ENCODE measurements around the gene GRM8. TPM values are rescaled to one million over a fixed set of nuclear protein-coding genes. Genes with fewer than 3 reads are reported as not detected.

The GRM8 gene
- total RNA-seq, 4 donors from 2014 or later: 0.57 TPM; not detected in 3

DNA sequence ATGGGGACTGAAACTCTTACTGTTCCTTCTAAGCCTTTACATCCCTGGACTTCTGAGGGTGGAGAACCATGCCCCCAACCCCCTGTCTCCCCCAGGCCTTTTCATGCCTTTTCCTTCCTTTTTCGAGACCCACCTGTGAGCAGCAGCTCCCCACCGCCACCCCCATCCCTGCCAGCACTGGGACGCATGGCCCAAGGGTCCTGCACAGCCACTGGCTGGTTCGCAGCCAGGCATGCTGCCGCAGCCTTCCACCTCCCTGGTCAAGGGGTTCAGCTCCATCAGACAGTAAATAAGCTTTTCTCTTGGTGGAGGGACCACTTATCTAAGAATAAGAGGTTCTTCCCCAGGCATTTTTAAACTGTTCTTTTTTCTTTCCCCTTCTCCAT is 584.4 kb downstream of the GRM8 start:
- H3K36me3 ChIP-seq: no peaks in the 10 kb centered on the region
- intact Hi-C loops (cut with DNase I): no loop called here
- DNase-seq: no peak
- TF ChIP-seq, protein P1, sequence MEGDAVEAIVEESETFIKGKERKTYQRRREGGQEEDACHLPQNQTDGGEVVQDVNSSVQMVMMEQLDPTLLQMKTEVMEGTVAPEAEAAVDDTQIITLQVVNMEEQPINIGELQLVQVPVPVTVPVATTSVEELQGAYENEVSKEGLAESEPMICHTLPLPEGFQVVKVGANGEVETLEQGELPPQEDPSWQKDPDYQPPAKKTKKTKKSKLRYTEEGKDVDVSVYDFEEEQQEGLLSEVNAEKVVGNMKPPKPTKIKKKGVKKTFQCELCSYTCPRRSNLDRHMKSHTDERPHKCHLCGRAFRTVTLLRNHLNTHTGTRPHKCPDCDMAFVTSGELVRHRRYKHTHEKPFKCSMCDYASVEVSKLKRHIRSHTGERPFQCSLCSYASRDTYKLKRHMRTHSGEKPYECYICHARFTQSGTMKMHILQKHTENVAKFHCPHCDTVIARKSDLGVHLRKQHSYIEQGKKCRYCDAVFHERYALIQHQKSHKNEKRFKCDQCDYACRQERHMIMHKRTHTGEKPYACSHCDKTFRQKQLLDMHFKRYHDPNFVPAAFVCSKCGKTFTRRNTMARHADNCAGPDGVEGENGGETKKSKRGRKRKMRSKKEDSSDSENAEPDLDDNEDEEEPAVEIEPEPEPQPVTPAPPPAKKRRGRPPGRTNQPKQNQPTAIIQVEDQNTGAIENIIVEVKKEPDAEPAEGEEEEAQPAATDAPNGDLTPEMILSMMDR (IDR thresholded peaks at IDR 0.05): no peak
- TF ChIP-seq POLR2A (IDR thresholded peaks at IDR 0.05): no peak
- no peaks in the 10 kb centered on the region for H3K27me3 ChIP-seq
- H3K4me1 ChIP-seq: no peaks in the 10 kb centered on the region
- H3K9me3 ChIP-seq: no peaks in the 10 kb centered on the region
- H3K27ac ChIP-seq: no peak overlapping the region
- H3K4me3 ChIP-seq: no peak overlapping the region
- whole genome bisulfite sequencing, 2 donors: 89 to 96% methylated on average over 4 to 5 of the region's 5 CpGs

DNA sequence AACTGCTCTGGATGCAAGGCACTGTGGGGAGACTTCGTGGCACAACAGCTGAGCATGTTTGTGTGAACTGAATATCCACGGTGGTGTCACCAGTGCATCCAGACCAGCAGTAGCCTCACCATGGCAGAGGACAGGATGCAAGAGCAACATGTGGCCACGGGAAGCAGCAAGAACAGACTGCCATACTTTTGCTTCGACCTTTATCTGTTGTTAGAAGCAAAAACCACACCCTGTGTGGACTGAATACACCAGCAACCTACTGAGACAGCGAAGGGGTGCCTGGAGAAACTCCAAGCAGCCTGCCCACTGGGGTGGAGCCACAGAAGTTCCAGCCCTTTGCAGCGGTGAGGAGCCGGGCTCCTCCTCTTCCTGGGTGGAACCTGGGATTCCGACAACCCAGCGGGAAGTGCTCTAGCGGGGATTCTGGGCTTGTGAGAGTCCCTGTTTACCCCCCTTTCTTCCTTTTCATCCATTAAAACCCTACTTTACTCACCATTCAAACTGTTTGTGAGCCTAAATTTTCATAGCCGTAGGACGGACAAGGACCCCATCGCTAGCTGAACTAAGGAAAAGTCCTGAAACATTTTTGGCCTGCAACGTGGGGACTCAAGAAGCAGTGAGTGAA is 584.9 kb downstream of the GRM8 start:
- TF ChIP-seq, protein P1 (IDR thresholded peaks at IDR 0.05): no peak
- no peak for TF ChIP-seq POLR2A (IDR thresholded peaks at IDR 0.05)

DNA sequence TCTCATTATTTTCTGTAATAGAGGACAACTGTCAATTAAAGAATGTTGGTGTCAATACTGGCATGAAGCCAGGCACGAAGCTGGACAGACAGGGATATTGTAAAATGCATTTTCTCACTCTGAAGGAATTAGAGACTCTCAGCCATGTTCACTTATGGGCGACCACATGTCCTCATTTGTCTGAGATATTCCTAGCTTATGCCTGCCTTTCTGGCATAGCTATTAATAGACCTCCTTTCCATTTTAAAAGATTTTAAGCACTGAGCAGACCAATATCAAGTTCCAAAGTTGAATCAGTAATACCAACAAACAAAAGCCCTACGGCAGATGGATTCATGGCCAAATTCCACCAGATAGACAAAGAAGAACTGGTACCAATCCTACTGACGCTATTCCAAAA is 589.9 kb downstream of the GRM8 start:
- H3K4me3 ChIP-seq: no peak overlapping the region
- H3K36me3 ChIP-seq: no peaks in the 10 kb centered on the region
- intact Hi-C loops (cut with DNase I): no loop called here
- no peak for DNase-seq
- no peaks in the 10 kb centered on the region for H3K9me3 ChIP-seq
- TF ChIP-seq POLR2A (IDR thresholded peaks at IDR 0.05): no peak
- TF ChIP-seq, protein P1 (IDR thresholded peaks at IDR 0.05): no peak
- H3K27ac ChIP-seq: no peak overlapping the region
- no peaks in the 10 kb centered on the region for H3K27me3 ChIP-seq
- no peaks in the 10 kb centered on the region for H3K4me1 ChIP-seq
- WGBS, 2 donors: 63 to 70% methylated on average over 4 of the region's 4 CpGs

More for the DNA sequence above, 584.9 kb downstream of the GRM8 start:
- DNase-seq: no peak
- Histone ChIP-seq H3K4me1 (no peaks in the 10 kb centered on the region), H3K4me3 (no peak overlapping the region), H3K27ac (no peak overlapping the region), H3K36me3 (no peaks in the 10 kb centered on the region), H3K9me3 (no peaks in the 10 kb centered on the region), H3K27me3 (no peaks in the 10 kb centered on the region)
- intact Hi-C loops (cut with DNase I): no loop called here
- WGBS, 2 donors: 73 to 77% methylated on average over 14 of the region's 14 CpGs

DNA sequence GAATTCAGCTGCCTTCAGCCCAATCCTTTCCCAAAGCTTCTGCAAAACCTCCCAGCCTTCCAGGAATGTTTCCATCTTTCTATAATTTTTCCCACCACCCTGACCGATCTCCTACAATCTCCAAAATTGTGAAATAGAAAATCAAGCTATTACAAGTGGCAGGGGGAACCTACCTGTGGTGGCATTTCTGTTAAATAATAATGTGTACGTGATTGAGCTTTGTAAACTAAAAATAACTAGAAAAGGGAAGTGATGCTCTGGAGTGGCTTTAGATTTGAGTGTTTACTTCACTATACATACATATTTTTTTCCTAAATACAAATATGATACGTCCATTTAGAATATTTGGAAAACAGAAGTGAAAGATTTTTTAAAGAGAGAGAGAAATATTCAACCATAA is 593.6 kb downstream of the GRM8 start:
- intact Hi-C loops (cut with DNase I): no loop called here
- Histone ChIP-seq H3K4me3 (no peak overlapping the region), H3K4me1 (no peaks in the 10 kb centered on the region), H3K27me3 (no peaks in the 10 kb centered on the region), H3K27ac (no peak overlapping the region), H3K9me3 (no peaks in the 10 kb centered on the region), H3K36me3 (no peaks in the 10 kb centered on the region)
- whole genome bisulfite sequencing, 2 donors: 56 to 67% methylated on average over 3 of the region's 3 CpGs
- no peak for DNase-seq
- TF ChIP-seq, protein P1 (IDR thresholded peaks at IDR 0.05): no peak

DNA sequence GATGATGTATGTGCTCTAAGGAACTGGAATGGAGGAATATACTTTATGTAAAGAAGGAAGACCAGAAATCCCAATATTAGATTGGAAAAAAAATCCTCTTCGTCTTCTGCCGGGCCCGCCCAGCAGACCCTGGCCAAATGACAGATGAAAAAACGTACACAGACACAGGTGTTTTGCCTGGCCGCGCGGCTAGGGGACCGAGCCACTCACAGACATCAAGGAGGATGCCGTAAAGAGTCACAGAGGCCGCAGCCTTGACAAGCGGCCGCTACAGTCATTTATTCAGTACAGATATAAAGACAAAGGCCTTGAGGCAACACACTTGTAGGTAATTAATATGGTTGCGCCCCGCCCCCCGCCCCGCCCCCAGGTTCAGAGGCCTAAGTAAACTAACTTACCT is 594.1 kb downstream of the GRM8 start:
- DNase-seq: no peak
- no peaks in the 10 kb centered on the region for H3K27me3 ChIP-seq
- WGBS, 2 donors: 82% methylated on average over 11 to 16 of the region's 16 CpGs
- TF ChIP-seq POLR2A (IDR thresholded peaks at IDR 0.05): no peak
- TF ChIP-seq, protein P1 (IDR thresholded peaks at IDR 0.05): no peak
- no peaks in the 10 kb centered on the region for H3K9me3 ChIP-seq
- intact Hi-C loops (cut with DNase I): no loop called here
- H3K36me3 ChIP-seq: no peaks in the 10 kb centered on the region
- H3K4me3 ChIP-seq: no peak overlapping the region
- H3K4me1 ChIP-seq: no peaks in the 10 kb centered on the region
- no peak overlapping the region for H3K27ac ChIP-seq
